NCI-H526 treated with DMSO at 0.1 percent for 48 hours (cell line): ENCODE measurements around the gene PDE8A.

Experiments
- DNase-seq: peaks from one replicate; lab custom pipeline; 2025; lab: John Stamatoyannopoulos, UW

PDE8A gene

GRCh38 chr15:85094685-85095084 lies 113.0 kb downstream of the PDE8A start:
- no peak for DNase-seq

GRCh38 chr15:85095566-85095965 lies 113.9 kb downstream of the PDE8A start:
- no peak for DNase-seq

GRCh38 chr15:85097250-85097649 lies 115.6 kb downstream of the PDE8A start:
- DNase-seq: no peak

GRCh38 chr15:85097725-85098124 lies 116.1 kb downstream of the PDE8A start:
- no peak for DNase-seq

- no peak for DNase-seq
Observed at GRCh38 chr15:85099195-85099803, 117.6 kb downstream of the PDE8A start.

DNA sequence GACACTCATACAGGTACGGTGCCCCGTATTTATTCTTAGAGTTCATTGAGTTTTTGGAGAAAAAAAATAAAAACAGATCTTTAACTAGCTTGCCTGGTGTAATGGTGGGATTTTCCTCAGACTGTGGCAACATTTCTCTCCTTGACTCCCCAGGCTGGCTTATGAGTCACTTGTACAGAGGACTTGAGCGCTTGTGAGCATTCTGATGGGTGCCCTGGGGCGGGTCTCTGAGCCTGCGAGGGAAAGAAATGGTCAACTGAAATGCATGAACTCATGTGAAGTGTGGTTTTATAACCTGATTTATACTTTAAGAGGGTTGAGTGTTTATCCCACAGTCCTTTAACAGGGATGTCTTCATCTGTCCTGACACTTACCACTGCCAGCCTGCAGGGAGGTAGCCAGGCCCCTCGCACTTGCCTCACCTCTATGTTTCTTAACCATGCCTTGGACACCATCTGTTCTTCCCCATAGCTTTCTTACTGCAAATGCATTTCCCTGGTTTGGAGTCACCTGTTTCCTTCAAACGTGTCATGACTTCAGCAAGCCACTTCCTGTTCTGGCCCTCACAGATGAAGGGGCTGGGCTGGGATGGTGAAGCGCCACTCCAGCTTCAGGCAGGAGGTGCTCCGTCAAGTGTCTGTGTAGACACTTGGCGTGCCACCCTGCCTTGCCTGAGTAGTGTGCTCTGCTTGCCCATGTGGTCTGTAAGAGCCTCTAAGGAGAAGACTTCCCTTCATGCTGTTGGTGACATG lies 118.7 kb downstream of the PDE8A start:
- DNase-seq: no peak

DNA sequence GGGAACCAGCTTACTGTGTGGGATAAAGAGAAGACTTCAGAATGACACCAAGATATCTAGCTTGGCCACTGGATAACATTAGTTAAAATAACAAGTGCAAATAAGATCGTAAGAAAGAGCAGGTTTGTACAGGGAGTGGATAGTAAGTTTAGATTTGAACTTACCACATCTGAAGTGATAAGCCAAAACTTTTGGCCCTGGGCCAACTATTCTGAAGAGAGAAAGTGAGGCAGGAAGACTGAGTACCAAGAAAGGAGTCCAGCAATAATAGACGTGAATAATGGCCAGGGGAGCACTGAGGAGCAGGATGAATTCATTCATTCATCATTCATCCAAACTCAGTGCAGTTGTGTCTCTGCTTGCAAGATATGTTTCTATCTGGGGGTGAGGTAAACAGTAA lies 122.9 kb downstream of the PDE8A start:
- DNase-seq: no peak

- DNase-seq: no peak
Observed at GRCh38 chr15:85108136-85108535, 126.5 kb downstream of the PDE8A start.

DNA sequence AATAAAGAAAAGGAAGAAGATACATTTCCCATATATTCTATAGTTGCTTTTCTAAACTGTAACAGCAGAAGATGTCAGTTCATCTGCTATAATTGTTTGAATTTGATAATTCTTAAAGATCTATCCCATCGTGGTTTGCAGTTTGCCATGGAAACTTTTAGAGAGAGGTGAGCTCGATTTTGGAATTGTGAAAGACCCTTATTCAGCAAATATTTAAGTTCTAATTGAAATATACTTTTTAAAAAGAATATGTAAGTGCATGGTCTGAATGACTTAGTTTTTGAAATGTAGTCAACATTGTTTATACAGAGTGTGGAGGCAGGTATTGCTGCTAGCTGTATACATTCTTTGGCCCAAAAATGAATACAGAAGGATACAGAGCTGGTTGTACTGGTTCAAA lies 127.7 kb downstream of the PDE8A start:
- DNase-seq: no peak

GRCh38 chr15:85112997-85113396 lies 131.3 kb downstream of the PDE8A start:
- no peak for DNase-seq

- DNase-seq: no peak
Observed at GRCh38 chr15:85114886-85115285, 133.2 kb downstream of the PDE8A start.

- no peak for DNase-seq
Observed at GRCh38 chr15:85116066-85116465, 134.4 kb downstream of the PDE8A start.

DNA sequence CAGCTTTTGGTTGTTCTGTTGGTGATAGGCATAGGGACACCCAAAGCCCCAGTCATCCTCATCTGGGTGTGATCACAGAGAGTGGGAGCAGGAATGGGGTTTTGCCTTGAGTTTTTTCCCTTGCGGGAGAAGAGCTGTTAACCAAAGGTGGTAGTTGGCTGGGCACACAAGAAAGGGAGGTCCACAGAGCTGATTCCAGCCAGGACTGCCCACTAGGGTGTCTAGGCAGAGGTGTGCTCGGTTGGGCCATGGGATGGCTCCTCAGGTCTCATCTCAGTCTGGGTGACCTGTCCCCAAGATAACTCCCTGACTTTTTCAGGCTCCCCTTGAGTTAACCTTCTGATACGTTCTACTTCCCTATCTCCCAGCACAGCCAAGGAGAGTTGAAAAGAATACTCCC lies 134.8 kb downstream of the PDE8A start:
- DNase-seq: no peak

DNA sequence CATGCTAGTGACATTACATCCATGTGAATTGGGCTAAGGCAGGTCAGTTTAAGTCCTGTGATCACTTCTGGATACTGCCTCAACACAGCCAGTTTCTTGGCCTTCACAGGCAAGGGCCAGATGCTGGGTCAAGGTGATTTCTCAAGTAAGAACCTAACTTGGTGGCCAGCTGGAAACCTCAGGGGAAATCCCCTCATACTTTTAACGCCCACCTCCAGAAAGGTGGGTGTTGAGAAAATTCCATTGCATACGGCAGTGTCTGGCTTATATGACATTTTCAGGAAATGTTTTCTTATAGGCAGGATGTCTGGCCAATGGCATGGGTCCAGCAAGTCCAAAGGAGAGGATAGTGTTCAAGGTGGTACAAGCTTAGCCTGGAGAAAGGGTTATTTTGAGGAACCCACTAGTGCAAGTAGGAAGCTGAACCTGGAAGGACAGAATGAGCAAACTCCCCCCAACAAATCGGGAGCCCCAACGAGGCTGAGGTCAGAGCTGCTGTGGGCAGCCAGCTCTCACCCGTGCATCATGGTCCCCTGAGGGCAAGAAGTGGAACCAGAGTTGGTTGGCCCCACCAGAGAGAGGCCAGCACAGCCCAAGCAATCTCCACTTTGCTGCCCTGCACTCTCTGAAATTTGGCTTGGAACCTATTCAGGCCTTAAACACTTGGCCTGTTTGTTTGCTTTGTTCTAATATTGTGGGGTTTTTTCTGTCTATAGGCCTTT lies 135.4 kb downstream of the PDE8A start:
- DNase-seq: no peak

DNA sequence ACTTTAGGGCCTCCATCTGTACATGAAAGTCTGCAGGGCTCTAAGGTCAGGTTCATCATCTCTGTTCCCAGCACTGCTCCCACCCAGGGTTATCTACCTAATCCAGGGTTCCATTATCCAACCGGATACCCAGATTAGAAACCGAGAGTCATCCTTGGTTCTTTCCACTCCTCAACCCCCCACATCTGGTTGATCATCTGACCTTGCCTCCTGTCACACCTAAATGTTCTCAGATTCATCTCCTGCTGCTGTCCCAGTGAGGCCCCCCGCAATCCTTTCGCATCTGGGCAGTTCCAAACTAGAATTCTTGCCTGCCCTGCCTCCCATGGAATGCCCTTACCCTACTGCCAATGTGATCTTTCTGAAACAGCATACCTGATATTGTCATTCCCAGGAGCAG lies 136.5 kb downstream of the PDE8A start:
- no peak for DNase-seq

DNA sequence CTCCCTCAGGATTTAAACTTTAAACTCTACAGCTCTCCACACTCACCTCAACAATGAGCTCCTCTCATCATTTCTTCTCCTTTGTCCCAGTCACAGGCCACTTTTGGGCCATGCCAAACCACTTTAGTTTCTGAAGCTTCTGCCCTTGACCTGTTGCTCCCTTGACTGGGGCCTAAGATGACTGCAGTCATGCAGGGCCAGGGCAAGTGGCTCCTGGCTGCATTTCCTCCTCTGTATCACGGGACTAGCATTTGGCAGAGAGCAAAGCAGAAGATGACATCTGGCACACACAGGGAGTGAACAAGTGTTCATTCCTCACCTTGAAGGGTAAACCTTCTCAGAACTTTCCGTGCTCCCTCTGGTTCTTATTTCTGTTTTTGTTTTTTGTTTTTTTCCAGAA lies 136.9 kb downstream of the PDE8A start:
- no peak for DNase-seq

DNA sequence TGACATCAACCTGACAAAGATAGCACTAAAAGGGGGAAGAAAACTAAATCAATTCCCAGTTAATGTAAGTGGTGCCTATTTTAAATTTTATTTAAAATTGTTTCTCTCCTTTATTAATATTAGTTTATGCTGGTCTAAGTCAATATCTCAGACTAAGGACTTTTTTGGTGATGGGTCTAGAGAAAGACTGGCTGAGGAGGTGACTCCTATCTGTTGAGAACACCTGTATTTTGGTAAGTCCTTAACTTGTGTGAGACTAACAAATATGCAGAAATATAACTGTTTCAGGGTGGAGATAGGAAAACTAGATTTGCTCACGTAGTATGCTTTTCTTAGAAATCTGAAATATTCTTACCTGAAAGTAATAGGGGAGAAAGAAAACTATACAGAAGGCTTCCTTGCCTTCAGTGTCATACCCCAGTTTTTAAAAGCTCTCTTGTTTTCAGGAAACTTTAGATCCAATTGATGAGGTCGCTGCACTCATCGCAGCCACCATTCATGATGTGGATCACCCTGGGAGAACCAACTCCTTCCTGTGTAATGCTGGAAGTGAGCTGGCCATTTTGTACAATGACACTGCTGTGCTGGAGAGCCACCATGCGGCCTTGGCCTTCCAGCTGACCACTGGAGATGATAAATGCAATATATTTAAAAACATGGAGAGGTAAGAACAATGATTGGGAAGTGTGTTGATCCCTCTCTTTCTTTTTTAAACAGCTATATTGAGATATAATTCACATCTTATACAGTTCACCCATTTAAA lies 138.9 kb downstream of the PDE8A start:
- DNase-seq: no peak

DNA sequence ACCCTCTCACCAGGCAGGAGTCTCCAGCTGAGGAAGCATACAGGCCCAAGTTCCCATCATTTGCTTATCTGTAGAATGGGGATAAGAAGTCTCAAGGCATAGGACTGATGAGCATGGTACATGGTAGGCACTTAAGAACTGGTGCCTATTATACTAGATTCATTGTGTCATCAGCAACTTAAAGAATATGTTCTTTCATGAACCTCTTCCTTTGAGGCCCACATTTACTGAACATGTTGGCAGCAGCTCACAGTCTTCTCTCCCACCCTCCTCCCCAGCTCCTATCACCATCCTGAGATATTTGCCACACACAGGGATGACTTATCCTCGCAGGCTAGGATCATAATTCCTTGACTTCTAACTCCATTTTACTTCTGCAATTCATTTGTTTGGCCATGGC lies 142.5 kb downstream of the PDE8A start:
- DNase-seq: no peak

DNA sequence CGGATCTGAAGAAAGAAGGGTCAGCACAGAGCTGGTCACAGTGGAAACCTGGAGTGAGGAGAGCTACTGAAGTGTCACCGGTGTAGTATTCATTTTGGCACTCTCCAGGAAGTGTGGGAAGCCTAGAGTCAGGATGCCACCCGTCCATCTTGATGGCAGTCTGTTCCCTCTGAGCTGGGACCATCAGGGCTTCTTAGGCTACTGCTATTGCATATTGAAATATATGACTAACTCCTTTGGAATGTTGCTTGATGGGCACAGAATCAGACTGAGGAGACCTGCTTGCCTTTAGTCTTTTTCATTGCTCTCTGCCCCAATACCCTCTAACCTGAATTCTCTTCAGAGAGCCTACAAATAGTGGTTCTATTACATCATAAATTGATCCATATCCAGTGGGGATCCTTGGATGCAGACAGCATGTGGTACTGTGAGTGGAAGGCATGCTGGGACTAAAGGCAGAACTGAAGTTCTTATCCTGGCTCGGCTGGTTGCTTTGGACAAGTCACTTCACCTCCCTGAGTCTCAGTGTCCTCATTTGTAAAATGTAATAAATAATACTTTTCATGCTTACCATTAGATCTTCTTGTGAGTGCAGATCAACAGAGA lies 143.5 kb downstream of the PDE8A start:
- DNase-seq: no peak

DNA sequence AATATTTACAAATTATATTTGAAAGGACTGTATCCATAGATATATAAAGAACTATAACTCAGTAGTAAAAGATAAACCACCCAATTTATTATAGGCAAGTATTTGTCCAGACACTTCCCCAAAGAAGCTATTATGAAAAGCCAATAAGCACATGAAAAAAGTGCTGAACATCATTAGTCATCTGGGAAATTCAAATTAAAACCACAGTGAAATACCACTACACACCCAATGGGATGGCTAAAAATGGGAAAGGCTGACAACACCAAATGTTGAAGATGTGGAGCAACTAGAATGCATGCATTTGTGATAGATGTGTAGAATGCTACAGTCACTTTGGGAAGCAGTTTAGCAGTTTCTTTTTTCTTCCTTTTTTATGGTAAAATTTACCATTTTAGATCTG lies 147.0 kb downstream of the PDE8A start:
- no peak for DNase-seq

DNA sequence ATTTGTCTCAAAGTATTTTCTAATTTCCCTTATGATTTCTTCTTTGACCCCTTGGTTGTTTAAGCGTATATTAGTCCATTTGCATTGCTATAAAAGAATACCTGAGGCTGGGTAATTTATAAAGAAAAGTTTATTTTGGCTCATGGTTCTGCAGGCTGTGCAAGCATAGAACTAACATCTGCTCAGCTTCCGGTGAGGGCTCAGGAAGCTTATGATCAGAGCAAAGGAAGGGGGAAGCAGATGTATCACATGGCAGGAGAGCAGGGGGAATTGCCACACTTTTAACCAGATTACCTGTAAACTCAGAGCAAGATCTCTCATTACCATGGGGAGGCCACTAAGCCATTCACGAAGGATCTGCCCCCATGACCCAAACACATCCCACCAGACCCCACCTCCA lies 148.2 kb downstream of the PDE8A start:
- DNase-seq: no peak

- DNase-seq: no peak
Observed at GRCh38 chr15:85131915-85132314, 150.3 kb downstream of the PDE8A start.
